Mesendoderm (in vitro differentiated cells): ENCODE data around the gene CGB1.

Source experiments
- DNase-seq: peaks from one replicate; pipeline ENCODE4 v3.0.0; 2013
- H2AK5ac ChIP-seq: 2 replicates; pipeline ENCODE4 v1.6.1; 2013; ENCODE audit warnings: low read length, inconsistent platforms
- H2BK120ac ChIP-seq: 2 replicates; pipeline ENCODE4 v1.6.1; 2013; ENCODE audit warnings: low read depth, mild to moderate bottlenecking, low read length, moderate library complexity, mixed read lengths
- H2BK15ac ChIP-seq: replicated peaks from 2 replicates; pipeline ENCODE4 v1.6.1; 2013; ENCODE audit warnings: low read depth, mild to moderate bottlenecking, moderate library complexity
- H2BK5ac ChIP-seq: 2 replicates; pipeline ENCODE4 v1.6.1; 2013; ENCODE audit warnings: low read length, inconsistent platforms
- H3K18ac ChIP-seq: 2 replicates; pipeline ENCODE4 v1.6.1; 2013; ENCODE audit warnings: mild to moderate bottlenecking, low read length, mixed read lengths
- H3K23ac ChIP-seq: one replicate; pipeline ENCODE4 v1.6.1; 2013; ENCODE audit warnings: low read length
- H3K27ac ChIP-seq: 2 replicates; pipeline ENCODE4 v1.5.1; 2013; ENCODE audit warnings: low read depth, mild to moderate bottlenecking, inconsistent platforms, low read length, moderate library complexity
- H3K27me3 ChIP-seq: 2 replicates; pipeline ENCODE4 v1.6.1; 2013; ENCODE audit warnings: low read length, control low read depth, mild to moderate bottlenecking, inconsistent platforms; ENCODE audit not compliant: insufficient read depth, poor library complexity
- H3K36me3 ChIP-seq: 2 replicates; pipeline ENCODE4 v1.6.1; 2013; ENCODE audit warnings: low read length, inconsistent platforms; ENCODE audit not compliant: control insufficient read depth, insufficient read depth
- H3K4ac ChIP-seq: one replicate; pipeline ENCODE4 v1.6.1; 2013; ENCODE audit warnings: low read depth, mild to moderate bottlenecking, low read length, moderate library complexity
- H3K4me1 ChIP-seq: 2 replicates; pipeline ENCODE4 v1.6.1; 2013; ENCODE audit warnings: low read depth, low read length, inconsistent platforms; ENCODE audit not compliant: control insufficient read depth
- H3K4me2 ChIP-seq: 2 replicates; pipeline ENCODE4 v1.6.1; 2013; ENCODE audit warnings: low read length
- H3K4me3 ChIP-seq: 2 replicates; pipeline ENCODE4 v1.5.1; 2013; ENCODE audit warnings: mild to moderate bottlenecking, low read length
- H3K56ac ChIP-seq: one replicate; pipeline ENCODE4 v1.6.1; 2013; ENCODE audit warnings: low read length
- H3K79me1 ChIP-seq: 2 replicates; pipeline ENCODE4 v1.6.1; 2013; ENCODE audit warnings: low read length, inconsistent platforms
- H3K79me2 ChIP-seq: 2 replicates; pipeline ENCODE4 v1.6.1; 2013; ENCODE audit warnings: mild to moderate bottlenecking, low read length; ENCODE audit not compliant: control insufficient read depth, insufficient read depth
- H3K9ac ChIP-seq: 2 replicates; pipeline ENCODE4 v1.6.1; 2013; ENCODE audit warnings: low read length, inconsistent platforms
- H4K5ac ChIP-seq: one replicate; pipeline ENCODE4 v1.6.1; 2013; ENCODE audit warnings: low read length
- H4K8ac ChIP-seq: one replicate; pipeline ENCODE4 v1.6.1; 2013; ENCODE audit warnings: low read depth, mild to moderate bottlenecking, control low read depth, low read length, moderate library complexity
- WGBS: extraction: QIAGEN DNeasy Blood & Tissue Kit; methylation state at CpG from one replicate; pipeline ENCODE4 v1.1.7; 2013; ENCODE audit warnings: low lambda C conversion rate, missing lambda C conversion rate; ENCODE audit not compliant: insufficient coverage; ENCODE audit errors: extremely low coverage; 5-methylcytosine and 5-hydroxymethylcytosine counted together

The CGB1 gene

DNA sequence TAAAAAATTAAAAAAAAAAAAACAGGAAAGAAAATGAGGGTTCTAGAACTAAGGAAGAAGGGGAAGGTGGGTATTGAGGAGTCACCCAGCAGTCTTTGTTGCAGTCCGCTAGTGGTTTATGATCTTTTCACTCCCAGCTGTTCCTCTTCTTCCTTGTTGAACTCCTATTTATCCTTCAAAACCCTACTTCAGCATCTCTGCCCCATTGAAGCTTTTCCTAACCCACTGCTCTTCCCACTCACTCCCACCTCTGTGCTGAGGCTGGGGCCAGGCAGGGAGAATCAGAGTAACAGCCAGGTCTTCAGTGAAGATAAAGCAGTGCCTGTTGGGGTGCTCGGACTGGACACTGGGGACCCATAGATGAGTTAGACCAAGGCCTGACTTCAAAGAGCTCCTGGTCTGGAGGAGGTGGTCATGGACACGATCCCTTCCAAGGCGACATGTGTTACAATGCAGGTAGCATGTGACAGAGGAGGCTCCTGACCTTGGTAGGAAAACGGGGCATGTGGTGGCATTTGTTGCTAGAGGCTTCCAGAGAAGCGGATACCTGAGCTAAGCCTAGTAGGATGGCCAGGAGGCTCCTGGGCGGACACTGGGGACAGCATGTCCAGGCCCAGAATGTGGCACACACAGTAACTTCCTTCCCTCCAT, 31.6 kb downstream of the CGB1 start:
- Histone ChIP-seq H3K4me1 (no peaks in the 10 kb centered on the region), H3K4me3 (no peak overlapping the region), H3K27me3 (no peaks in the 10 kb centered on the region), H2BK120ac (no peak overlapping the region), H4K5ac (no peak overlapping the region), H3K79me1 (no peaks in the 10 kb centered on the region), H3K27ac (no peak overlapping the region), H3K36me3 (peaks cover 16% of the 10 kb centered on the region), H3K4ac (no peak overlapping the region), H3K9ac (no peak overlapping the region), H3K4me2 (no peak overlapping the region), H2BK5ac (no peak overlapping the region), H3K23ac (no peak overlapping the region), H3K56ac (no peak overlapping the region), H4K8ac (no peak overlapping the region), H2AK5ac (no peak overlapping the region), H3K18ac (no peak overlapping the region), H3K79me2 (no peaks in the 10 kb centered on the region), H2BK15ac (no peak overlapping the region)
- WGBS = no CpG with 5 or more reads among the region's 7 CpGs
- no peak for DNase-seq

DNA sequence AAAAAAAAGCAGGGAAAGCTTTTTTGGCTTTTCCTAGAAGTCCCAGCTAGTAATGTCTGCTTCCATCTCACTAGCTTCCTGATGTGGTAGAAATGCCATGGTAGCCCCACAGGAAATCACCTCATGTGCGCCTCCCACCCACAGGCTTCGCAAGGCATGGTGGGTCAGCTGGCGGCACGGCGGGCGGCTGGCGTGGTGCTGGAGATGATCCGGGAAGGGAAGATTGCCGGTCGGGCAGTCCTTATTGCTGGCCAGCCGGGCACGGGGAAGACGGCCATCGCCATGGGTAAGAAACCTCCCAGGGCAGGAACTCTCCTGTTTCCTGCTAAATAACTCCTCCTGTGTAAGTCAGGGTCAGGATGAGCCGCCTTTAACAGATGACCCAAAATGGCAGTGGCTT, 32.6 kb downstream of the CGB1 start:
- H3K79me1 ChIP-seq = no peaks in the 10 kb centered on the region
- no peak overlapping the region for H4K5ac ChIP-seq
- H3K27ac ChIP-seq = no peak overlapping the region
- H2AK5ac ChIP-seq = no peak overlapping the region
- H3K36me3 ChIP-seq = peaks cover 15% of the 10 kb centered on the region
- H3K4me1 ChIP-seq = no peaks in the 10 kb centered on the region
- H3K23ac ChIP-seq = no peak overlapping the region
- no peaks in the 10 kb centered on the region for H3K79me2 ChIP-seq
- no peak overlapping the region for H3K4me3 ChIP-seq
- H3K27me3 ChIP-seq = no peaks in the 10 kb centered on the region
- no peak overlapping the region for H4K8ac ChIP-seq
- no peak overlapping the region for H3K9ac ChIP-seq
- no peak for DNase-seq
- no CpG with 5 or more reads among the region's 15 CpGs for WGBS
- H3K56ac ChIP-seq = no peak overlapping the region
- no peak overlapping the region for H3K4ac ChIP-seq
- H3K18ac ChIP-seq = no peak overlapping the region
- no peak overlapping the region for H2BK15ac ChIP-seq
- no peak overlapping the region for H2BK120ac ChIP-seq
- H2BK5ac ChIP-seq = no peak overlapping the region
- no peak overlapping the region for H3K4me2 ChIP-seq

DNA sequence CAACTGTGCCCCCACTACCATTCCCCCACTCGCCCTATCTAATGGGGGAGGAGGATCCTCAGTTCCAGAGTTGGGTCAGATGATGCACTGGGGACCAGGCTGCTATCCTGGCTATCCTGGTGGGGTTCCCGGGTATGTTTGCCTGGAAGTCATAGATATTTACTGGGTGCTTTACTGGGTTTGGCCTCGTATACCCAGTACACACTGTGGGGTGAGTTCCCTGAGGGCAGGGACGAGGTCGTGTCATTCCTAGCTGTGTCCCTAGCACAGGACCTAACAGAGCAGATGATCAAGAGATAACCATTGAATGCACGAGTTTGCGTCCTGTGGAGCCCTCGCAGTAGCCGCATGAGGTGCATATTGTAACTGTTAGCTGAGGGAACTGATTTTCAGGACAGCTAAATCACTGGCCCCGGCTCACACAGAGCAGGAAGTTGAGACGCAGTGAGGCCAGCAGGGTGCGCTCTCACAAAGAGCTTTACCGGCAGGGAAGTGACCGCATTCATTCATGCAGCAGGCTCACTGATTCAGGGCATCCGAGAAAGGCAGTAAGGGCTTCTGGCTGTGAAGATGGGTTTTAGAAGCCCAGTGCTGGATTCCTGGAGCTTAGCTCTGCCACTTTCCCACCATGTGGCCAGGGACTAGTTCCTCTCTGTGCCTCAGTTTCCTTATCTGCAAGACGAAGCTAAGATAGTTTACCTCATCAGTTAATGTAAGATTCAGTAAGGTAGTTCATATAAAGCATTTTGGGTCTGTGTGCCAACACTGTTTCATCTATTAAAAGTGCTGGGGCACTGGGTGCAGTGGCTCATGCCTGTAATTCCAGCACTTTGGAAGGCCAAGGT, 37.0 kb downstream of the CGB1 start:
- no peak overlapping the region for H2BK120ac ChIP-seq
- peak; percentile 91 for DNase-seq
- no CpG with 5 or more reads among the region's 16 CpGs for WGBS
- no peak overlapping the region for H3K23ac ChIP-seq
- H3K4me3 ChIP-seq = no peak overlapping the region
- no peak overlapping the region for H2AK5ac ChIP-seq
- H3K4ac ChIP-seq = no peak overlapping the region
- peak overlapping the region; percentile 4 for H3K9ac ChIP-seq
- peaks cover 4% of the 10 kb centered on the region for H3K36me3 ChIP-seq
- no peak overlapping the region for H3K27ac ChIP-seq
- no peak overlapping the region for H2BK15ac ChIP-seq
- H3K4me2 ChIP-seq = no peak overlapping the region
- H3K79me2 ChIP-seq = peaks cover 9% of the 10 kb centered on the region
- H4K8ac ChIP-seq = no peak overlapping the region
- no peaks in the 10 kb centered on the region for H3K4me1 ChIP-seq
- peaks cover 11% of the 10 kb centered on the region for H3K79me1 ChIP-seq
- no peak overlapping the region for H2BK5ac ChIP-seq
- no peaks in the 10 kb centered on the region for H3K27me3 ChIP-seq
- H3K56ac ChIP-seq = peak overlapping the region; percentile 12
- H3K18ac ChIP-seq = no peak overlapping the region
- H4K5ac ChIP-seq = no peak overlapping the region

DNA sequence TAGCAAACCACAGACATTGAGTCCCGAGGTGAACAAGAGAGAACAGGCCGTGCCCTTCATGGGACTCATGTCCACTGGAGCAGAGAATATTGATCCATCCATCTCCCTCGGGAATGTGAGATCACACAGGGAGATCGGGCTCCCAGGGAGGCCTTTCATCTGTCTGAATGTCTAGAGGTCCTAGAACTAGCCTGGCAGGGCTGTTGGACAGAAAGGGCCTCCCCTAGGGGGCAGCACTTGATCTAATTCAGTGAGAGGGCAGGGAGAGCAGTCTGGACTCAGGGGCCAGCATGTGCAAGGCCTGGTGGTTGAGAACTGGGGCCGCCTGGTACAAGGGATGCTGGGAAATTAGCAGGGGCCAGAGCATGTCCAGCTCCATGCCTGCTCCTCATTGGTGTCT, 38.7 kb downstream of the CGB1 start:
- Histone ChIP-seq H3K79me2 (peaks cover 18% of the 10 kb centered on the region), H4K5ac (no peak overlapping the region), H2BK15ac (no peak overlapping the region), H3K79me1 (peaks cover 16% of the 10 kb centered on the region), H3K4ac (no peak overlapping the region), H2AK5ac (no peak overlapping the region), H3K18ac (no peak overlapping the region), H3K4me3 (no peak overlapping the region), H3K36me3 (no peaks in the 10 kb centered on the region), H3K27ac (no peak overlapping the region), H3K4me1 (no peaks in the 10 kb centered on the region), H3K9ac (no peak overlapping the region), H4K8ac (no peak overlapping the region), H3K27me3 (no peaks in the 10 kb centered on the region), H2BK5ac (no peak overlapping the region), H2BK120ac (no peak overlapping the region), H3K23ac (no peak overlapping the region), H3K56ac (no peak overlapping the region), H3K4me2 (no peak overlapping the region)
- peak; percentile 86 for DNase-seq
- WGBS = no CpG with 5 or more reads among the region's 5 CpGs

DNA sequence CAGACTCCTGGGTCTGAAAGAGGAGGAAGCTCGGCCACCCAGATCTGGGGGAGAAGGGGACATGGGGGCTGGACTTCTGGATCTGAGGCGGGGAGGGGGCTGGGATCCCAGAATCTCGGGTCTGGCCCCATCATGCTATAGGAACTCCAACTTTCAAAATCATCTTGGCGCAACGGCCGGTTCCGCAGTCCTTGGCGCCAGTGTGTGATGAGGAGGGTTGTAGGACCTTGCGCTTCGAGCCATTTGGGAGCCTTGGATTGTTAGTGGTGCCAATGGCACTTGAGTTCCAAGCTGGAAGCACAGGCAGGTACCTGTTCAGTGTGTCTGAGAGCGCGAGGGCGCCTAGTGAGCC, 42.7 kb downstream of the CGB1 start:
- peaks cover 23% of the 10 kb centered on the region for H3K79me1 ChIP-seq
- no peak overlapping the region for H3K27ac ChIP-seq
- peak overlapping the region; percentile 95 for H3K56ac ChIP-seq
- H4K5ac ChIP-seq = no peak overlapping the region
- WGBS = no CpG with 5 or more reads among the region's 13 CpGs
- H3K36me3 ChIP-seq = no peaks in the 10 kb centered on the region
- H3K18ac ChIP-seq = no peak overlapping the region
- H2BK5ac ChIP-seq = no peak overlapping the region
- no peak for DNase-seq
- no peak overlapping the region for H3K23ac ChIP-seq
- H3K4me1 ChIP-seq = no peaks in the 10 kb centered on the region
- H3K27me3 ChIP-seq = no peaks in the 10 kb centered on the region
- peaks cover 22% of the 10 kb centered on the region for H3K79me2 ChIP-seq
- H3K4ac ChIP-seq = peak overlapping the region; percentile 60
- peak overlapping the region; percentile 78 for H3K4me2 ChIP-seq
- peak overlapping the region; percentile 89 for H3K9ac ChIP-seq
- no peak overlapping the region for H2BK120ac ChIP-seq
- H4K8ac ChIP-seq = no peak overlapping the region
- peak overlapping the region; percentile 97 for H3K4me3 ChIP-seq
- H2AK5ac ChIP-seq = peak overlapping the region; percentile 76
- no peak overlapping the region for H2BK15ac ChIP-seq
